Measurements from ENCODE around the gene PABPN1.
A peak's percentile ranks its signal among the peaks of the same experiment; 100 is the strongest.
"Not testable (repeated sequence)": the region's sequence is repeated elsewhere in the genome, so short reads cannot be mapped to it uniquely, and the experiment has no call there.

The PABPN1 gene, protein sequence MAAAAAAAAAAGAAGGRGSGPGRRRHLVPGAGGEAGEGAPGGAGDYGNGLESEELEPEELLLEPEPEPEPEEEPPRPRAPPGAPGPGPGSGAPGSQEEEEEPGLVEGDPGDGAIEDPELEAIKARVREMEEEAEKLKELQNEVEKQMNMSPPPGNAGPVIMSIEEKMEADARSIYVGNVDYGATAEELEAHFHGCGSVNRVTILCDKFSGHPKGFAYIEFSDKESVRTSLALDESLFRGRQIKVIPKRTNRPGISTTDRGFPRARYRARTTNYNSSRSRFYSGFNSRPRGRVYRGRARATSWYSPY

DNA sequence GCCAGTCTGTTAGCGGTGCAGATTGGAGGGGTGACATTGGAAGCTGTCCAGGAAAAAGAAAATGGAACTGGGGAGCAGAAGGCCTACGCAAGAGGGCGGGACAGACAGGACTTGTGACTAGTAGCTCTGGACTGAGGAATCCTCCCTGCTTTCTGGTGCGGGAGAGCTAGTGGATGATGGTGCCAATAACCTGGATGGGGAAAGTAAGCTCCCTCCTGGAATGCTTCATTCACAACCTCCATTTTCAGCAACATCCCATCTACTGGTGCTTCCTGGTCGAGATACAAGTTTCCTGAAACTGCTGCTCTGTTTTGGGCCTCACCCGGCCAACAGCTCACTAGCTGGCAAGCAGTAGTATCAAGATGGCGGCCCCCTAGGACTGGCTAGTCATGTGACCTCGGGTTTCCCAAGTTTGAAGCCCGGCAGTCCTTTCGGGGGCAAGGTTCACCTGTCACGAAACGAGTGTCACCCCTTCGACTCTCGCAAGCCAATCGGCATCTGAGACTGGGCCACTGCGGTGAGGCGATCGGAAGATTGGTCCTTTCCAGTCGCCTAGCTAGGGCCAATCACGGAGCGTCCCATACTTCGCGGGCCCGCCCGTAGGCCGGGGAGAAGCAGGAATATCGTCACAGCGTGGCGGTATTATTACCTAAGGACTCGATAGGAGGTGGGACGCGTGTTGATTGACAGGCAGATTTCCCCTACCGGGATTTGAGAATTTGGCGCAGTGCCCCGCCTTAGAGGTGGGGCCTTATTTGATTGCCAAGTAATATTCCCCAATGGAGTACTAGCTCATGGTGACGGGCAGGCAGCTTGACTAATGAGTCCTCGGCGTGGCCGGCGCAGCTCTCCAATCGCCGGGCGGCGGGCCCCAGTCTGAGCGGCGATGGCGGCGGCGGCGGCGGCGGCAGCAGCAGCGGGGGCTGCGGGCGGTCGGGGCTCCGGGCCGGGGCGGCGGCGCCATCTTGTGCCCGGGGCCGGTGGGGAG lies at the start of gene PABPN1:
TSS of gene PABPN1 (plus strand) at position 874 of the 988 bp plus-strand sequence. CDS start at position 887, 13 bp downstream.
- peak; percentile 94 to 97 for DNase-seq (ENCODE audit: low read depth in 2 of 2)

DNA sequence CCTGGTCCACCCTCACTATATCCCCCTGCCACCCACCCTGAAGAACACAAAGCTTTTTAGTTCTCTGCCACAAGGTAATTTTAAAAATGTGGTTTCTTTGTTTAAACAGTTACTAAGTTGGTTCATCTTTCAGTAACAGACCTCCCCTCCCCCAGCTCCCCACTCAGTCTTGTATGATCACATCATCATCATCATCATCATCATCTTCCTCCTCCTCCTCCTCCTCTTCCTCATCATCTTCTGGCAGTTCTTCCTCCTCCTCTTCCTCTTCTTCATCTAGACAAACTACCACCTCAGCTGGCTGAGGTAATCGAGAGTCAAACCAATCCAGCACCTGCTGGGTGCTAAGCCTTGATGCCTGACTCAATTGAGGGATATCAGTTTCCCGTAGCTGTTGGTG lies 45.8 kb upstream of the PABPN1 start:
- no peak for DNase-seq (ENCODE audit: low read depth in 2 of 2)

DNA sequence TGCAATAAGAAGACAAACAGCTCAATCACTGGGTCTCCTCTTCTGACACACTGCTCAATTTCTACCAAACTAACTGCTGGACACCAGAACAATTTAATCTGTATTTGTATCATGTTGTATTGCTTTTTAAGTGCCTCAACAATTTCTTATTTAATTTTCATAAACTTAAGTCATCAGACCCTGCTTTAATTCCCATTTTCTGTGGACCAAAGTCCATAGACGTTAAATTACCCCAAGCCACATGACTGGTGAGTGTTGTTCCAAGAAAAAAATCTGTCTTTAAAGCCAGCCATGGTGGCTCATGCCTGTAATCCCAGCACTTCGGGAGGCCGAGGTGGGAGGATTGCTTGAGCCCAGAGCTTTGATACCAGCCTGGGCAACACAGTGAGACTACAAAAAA lies 44.1 kb upstream of the PABPN1 start:
- no peak for DNase-seq (ENCODE audit: low read depth in 2 of 2)

DNA sequence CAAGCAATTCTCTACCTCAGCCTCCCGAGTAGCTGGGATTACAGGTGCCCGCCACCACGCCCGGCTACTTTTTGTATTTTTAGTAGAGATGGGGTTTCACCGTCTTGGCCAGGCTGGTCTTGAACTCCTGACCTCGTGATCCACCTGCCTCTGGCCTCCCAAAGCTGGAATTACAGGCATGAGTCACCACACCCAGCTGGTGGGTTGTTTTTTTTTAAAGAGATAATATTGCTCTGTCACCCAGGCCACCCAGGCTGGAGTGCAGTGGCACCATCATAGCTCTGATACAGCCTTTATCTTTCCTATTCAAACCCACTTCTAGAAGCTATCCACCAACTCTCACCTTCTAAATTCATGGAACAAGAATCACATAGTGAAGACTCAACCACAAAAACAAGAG lies 43.3 kb upstream of the PABPN1 start:
- not testable (repeated sequence) for DNase-seq (ENCODE audit: low read depth in 2 of 2)

DNA sequence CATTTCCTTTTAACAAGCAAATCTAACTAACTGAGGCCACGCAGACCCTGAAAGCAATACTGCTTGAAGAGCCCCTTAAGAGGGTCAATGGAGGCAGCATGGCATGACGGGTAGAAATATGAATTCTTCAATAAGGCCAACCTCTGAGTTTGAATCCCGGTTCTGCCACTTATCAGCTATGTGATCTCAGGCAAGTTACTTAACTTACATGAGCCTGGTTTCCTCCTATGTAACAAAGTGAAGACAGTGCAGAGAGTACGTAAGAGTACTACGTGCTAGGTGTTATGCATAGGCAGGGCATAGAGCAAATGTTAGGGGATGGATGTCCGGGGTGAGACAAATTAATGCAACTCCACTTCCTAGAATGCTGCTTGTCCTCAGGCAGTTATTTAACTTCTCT lies 40.0 kb upstream of the PABPN1 start:
- DNase-seq (ENCODE audit: low read depth in 2 of 2), result no peak

DNA sequence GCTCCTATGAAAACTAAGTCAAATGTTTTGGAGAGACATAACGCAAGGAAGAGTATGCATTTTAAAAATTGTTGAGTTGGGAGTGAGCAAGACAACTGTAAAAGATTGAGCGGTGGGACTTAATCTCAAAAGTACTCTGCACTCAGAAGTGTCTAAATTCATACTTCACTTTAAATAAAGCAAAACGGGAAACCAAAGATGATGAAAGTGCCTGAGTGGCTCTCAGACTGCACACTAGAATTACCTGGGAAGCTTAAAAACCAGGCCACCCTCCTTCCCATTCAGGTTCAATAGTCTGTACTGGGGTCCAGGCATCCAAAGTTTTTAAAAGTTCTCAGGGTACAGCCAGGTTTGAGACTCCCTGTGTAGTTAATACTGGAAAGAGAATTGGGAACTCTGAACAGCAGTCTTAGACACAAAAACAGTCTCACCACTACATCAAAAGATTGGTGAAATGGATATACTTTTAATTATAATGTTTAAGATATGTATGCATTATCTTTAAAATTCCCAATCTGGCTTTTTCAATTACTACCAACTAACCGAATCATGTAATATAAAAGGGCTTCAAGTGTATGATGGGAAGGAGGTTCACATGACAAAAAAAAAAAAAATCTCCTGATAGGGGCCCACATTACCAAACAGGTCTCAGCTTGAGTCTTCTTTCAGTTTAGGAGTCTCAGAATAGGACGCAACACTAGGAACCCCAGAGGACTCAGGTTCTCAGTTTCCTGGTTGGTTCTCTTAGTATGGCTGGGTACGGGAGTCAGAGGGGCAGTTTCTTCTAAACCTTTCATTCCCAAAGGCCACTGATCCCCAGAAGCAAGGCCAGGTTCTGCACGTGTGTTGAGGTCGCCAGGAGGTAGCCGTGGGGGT lies 36.4 kb upstream of the PABPN1 start:
- no peak for DNase-seq (ENCODE audit: low read depth in 2 of 2)

DNA sequence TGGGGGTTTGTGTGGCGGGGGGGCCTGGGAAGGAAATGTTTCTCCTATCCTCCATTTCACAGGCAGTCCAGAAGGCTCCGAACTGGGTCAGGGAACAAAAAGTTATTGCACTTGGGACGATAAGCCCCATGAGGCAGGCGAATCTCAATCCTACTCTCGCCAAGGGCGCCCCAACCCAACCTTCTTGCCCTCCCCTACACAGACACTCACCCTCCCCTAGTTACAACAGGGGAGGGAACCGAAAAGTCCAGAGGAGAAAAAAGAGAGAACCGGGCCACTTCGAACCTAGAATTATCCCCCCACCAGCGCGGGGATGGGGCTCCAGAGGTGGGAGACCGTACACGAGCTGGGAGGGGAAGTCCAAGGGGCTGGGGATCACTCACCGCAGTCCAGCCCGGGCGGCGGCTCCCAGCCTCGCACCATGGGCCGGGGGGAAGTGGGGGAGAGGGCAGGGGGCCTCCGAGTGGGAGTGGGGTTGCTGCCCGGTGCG lies 35.7 kb upstream of the PABPN1 start:
- no peak for DNase-seq (ENCODE audit: low read depth in 2 of 2)

DNA sequence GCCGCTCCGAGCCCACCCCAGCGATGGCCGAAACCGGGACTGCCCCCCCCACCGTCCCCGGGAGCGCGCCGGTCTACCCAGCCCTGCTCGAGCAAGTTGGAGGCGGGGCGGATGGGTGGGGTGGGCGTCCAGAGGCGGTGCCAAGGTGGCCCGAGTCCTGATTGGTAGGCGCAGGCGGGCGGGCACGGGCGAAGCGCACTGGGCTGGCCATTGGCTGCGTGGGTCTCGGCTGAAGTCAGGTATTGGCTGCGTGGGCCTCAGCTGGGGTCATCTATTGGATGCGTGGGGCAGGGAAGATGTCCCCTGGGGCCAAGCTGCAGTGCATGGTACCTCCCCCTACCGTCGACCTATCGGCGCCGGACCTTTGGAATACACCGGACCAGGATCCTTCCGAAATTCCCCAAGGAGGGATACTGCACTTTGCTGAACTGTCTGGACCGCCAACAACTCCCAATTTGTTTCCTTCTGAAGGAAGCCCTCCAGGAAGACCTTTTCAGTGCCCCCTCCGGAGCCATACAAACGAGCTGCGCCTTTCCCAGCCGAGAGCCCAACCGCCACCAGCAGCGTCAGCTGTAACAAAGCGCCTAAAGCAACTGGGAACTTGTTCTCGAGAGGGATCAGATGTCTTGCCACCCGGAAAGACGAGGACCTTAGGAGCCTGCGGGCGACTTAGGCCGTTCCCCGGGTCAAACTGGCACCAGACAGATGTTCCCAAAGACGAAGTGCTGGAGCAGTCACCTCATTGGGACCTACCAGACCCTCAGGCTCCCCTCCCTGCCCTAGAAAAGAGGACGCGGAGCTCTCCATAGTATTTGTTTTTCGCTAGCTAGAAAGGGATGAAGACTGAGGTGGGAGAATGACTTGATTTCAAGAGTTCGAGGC lies 35.0 kb upstream of the PABPN1 start, which contains the start of gene HOMEZ:
TSS of gene HOMEZ (minus strand) at position 113 of the 882 bp plus-strand sequence. CDS start 180 bp downstream, outside the sequence.
- DNase-seq (ENCODE audit: low read depth in 2 of 2), result peak; percentile 94 to 95

DNA sequence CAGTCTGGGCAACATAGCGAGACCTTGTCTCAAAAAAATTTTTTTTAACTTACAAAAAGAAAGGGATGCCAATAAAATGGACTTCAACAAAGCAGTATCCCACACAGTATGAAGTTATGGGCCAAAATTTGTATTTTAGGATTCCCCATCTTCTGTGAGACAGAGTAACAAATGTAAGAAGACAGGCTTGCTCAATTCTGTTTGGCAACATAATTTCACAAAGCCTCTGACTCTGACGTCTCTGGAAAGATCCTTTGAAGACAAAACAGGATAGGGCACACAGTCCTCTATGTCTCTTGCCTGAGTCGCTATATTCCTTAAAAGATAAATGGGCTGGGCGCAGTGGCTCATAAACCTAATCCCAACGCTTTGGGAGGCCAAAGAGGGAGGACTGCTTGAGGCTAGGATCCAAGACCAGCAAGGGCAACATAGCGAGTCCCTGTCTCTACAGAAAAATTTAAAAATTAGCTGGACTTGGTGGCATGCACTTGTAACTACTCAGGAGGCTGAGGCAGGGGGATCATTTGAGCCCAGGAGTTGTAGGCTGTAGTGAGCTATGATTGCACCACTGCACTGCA lies 34.3 kb upstream of the PABPN1 start:
- DNase-seq (ENCODE audit: low read depth in 2 of 2), result no peak

DNA sequence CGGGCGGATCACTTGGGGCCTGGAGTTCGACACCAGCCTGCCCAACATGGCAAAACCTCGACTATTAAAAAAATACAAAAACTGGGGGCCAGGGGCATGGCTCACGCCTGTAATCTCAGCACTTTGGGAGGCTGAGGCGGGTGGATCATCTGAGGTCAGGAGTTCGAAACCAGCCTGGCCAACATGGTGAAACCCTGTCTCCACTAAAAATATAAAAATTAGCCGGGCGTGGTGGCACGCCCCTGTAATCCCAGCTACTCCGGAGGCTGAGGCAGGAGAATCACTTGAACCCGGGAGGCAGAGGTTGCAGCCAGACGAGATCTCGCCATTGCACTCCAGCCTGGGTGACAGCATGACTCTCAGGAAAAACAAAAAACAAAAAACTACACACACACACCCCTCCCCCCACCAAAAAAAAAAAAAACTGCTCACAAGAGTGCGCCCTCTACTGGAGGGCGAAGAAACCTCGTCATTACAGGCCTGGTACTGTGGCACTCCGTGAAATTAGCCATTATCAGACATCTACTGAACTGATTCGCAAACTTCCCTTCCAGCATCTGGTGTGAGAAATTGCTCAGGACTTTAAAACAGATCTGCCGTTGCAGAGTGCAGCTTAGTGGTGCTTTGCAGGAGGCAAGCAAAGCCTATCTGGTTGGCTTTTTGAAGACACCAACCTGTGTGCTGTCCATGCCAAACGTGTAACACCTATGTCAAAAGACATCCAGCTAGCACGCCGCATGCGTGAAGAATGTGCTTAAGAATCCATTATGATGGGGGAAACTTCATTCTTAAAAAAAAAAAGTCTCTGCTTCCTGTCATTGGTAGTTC lies 26.3 kb upstream of the PABPN1 start:
- DNase-seq (ENCODE audit: low read depth in 2 of 2), result no peak

DNA sequence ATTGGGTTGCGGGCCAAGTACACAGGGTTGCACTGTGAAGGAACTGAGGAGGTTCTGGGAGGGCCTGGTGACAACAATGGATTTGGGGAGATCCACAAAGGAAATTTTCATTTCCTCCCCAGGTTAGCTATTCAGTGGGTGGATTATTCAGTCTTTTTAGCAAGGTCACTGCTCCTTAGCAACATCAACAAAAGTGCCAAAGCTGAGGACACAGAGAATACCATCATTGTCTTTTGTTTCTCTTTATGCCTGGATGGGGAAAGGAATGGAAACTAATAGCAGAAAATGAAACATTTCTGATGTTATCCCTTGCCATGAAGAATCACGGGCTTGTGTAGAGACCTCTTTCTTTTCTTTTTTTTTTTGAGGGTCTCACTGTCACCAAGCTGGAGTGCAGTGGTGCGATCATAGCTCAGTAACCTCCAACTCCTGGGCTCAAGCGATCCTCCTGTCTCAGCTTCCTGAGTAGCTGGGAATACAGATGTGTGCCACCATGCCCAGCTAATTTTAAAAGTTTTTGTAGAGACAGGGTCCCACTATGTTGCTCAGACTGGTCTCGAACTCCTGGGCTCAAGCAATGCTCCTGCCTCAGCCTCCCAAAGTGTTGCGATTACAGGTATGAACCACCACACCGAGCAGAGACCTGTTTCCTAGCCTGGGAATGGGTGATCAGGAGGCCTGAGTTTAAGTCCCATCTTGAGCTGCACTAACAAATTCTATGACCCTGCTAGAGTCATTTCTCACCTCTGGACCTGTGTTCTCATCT lies 25.1 kb upstream of the PABPN1 start:
- DNase-seq (ENCODE audit: low read depth in 2 of 2), result no peak

DNA sequence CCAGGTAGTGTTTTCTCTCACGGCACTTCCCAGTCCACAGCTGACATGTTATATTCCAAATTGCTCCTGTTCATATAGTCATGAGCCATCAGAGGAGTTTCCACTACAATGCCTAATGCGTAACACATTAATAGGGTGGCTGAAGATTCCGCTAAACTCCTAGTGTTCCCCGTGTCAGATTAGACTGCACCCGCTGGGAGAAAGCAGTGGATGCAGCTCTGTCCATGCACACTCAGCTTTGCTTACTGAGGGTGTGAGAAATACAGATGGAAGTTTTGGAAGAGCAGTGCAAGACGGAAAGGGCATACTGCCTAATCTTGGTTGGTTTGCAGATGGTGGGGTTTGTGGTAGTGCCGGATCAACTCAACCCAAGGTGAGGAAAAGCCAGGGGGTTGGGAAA lies 24.2 kb upstream of the PABPN1 start:
- DNase-seq (ENCODE audit: low read depth in 2 of 2), result no peak

DNA sequence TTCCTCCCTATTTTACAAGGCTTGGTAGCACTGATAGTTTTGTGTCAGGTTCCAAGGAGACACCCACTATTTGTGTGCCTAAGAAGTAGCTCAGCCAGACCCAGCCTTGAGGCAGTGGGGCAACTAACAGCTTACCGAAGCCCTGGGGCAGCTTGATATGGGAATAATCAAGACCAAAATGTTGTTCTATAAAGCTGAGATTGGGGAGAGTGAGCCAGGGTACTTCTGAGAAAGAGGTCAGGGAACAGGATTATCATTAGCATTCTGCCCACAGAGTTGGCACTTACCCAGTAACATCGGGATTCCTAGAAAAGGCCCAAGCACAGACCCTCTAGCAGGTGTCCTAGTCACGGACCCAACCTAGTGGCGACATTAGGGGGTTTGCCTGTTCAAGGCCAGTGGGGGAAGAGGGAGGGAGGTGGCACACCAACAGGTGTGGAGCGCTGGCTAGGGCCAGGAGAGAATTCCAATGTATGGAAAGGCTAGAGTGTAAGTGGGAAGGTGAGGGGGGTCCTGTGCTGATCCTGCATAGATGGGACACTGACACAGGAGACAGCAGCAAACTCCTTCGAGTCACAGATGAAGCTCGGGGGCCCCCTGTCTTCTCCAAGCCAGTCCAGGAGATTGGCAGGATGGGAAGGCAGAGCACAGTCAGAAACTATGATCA lies 23.5 kb upstream of the PABPN1 start:
- DNase-seq (ENCODE audit: low read depth in 2 of 2), result no peak

DNA sequence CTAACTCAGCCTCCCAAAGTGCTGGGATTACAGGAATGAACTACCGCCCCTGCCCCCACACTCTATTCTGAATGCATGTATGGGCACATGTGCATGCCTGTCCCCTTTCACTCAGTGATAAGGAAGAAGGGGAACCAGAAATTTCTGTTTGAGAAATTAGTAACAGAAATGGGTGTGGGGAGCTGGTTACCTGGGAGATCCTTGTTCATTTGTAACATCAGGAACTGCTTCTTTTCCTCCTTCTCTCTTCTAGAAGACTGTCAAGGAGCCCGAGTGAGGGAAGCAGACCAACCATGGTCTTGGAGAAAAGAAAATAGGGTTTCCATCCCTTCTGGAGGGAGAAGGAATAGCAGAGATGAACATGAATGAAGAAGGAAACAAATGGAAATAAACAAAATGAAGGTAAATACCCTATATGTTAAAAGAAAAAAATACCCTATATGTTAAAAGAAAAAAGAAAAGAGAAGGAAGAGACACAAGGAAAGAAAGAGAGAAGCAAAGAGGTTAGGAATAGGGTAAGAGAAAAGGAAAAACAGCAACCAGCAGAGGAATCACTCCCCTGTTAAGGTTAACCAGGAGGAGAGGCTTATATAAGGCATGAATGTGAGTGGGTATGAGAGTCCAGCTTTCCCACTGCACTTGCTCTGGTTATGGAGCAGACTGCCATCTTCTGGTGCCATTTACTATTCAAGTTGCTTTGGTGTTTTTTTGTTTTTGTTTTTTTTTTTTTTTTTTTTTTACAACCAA lies 21.9 kb upstream of the PABPN1 start:
- DNase-seq (ENCODE audit: low read depth in 2 of 2), result no peak

DNA sequence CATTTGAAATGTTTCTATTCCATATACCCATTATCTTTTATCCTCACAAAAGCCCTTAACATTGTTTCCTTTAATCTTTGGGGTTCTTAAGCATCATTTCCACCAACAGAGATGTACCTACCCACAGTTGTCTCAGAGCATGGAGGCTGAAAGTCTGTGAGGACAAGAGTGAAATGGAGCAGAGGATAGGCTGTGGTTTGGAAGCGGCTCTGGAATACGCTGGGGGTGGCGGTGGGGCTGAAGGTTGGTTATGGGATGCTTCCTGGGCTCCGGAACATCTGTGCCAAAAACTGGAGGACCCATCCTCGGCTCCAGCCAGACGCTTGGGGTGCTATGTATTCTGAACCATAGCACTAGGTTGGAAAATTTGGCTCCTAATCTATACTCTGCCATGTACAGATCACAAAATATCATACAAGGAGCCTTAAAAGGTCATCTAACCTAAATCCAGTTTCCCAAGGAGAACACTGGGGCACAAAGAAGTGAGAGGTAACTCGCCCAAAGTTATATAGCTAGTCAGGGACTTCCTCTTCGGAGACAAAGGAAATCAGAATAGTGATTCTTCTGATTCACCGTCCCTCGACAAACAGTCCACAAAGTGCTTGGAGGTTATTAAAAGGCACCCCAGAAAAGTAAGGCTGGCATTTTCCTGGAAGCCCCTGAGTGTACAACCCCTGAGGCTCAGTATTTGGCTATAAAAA lies 21.1 kb upstream of the PABPN1 start:
- DNase-seq (ENCODE audit: low read depth in 2 of 2), result no peak

DNA sequence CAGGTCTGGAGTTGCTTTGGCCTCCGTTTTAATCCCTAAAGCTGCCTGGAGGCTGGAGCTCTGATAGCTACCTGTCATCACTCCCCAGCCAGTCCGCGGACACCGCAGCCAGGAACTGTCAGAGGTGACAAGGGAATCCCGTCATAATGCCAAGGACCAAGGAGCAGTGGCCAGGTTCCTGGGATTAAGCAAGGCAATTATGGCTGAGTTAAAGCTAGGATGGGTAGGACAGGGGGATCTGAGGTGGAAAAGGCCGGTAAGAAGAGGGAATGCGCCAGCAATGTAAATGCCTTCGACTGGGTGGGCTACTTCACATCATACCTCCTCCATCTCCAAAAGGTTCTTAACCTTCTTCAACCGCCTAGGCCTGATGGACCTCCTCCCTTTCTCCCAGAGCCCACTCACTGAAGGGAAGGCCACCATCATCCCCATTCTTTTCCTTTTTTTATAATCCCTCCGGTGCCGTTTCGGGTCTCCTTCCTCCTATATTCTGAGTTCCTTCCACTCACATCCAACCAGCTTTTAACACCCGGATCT lies 20.5 kb upstream of the PABPN1 start:
- no peak for DNase-seq (ENCODE audit: low read depth in 2 of 2)
